ENCODE measurements around the gene CDH4. TPM values are rescaled to one million over a fixed set of nuclear protein-coding genes. Genes with fewer than 3 reads are reported as not detected.

CDH4 gene
- total and polyA plus RNA-seq, 2 donors (not counting 3 experiments of a cell fraction or from before 2014, with no cell fraction given) = 0.17 to 0.51 TPM

GRCh38 chr20:61890210-61890609, 638.1 kb downstream of the CDH4 start:
- no peaks in the 10 kb centered on the region for H3K27me3 ChIP-seq (ENCODE audit: control insufficient read depth in 2 of 2, insufficient read depth in 2 of 2, low read length in 2 of 2)
- intact Hi-C loops (cut with micrococcal nuclease) (no loop called here), dilution Hi-C loops (cut with MboI; ENCODE audit: extremely low pct_ligation_motif_present, low sequenced_read_pairs) (no loop called here)
- H3K4me1 ChIP-seq (ENCODE audit: control insufficient read depth, extremely low read depth, insufficient read depth, low read length) = no peaks in the 10 kb centered on the region
- DNase-seq (ENCODE audit: low read depth, low spot score) (no peak), FAIRE-seq (no peak)
- POLR2A ChIA-PET = no interaction called here
- H3K9me3 ChIP-seq (replicated peaks; ENCODE audit: control insufficient read depth, insufficient read depth, low read length) = no peaks in the 10 kb centered on the region
- no peaks in the 10 kb centered on the region for H3K79me2 ChIP-seq (ENCODE audit: control insufficient read depth, insufficient read depth, low read length)
- H3K9me1 ChIP-seq (replicated peaks; ENCODE audit: control insufficient read depth, extremely low read depth, insufficient read depth, low read length) = no peaks in the 10 kb centered on the region
- H3K36me3 ChIP-seq (ENCODE audit: control insufficient read depth in 2 of 2, extremely low read depth in 1 of 2, insufficient read depth in 2 of 2, low read length in 2 of 2) = no peaks in the 10 kb centered on the region
- no peak overlapping the region for H3K27ac ChIP-seq (ENCODE audit: insufficient read depth, low read depth, low read length)
- CTCF ChIA-PET = no interaction called here
- TF ChIP-seq, protein P1, sequence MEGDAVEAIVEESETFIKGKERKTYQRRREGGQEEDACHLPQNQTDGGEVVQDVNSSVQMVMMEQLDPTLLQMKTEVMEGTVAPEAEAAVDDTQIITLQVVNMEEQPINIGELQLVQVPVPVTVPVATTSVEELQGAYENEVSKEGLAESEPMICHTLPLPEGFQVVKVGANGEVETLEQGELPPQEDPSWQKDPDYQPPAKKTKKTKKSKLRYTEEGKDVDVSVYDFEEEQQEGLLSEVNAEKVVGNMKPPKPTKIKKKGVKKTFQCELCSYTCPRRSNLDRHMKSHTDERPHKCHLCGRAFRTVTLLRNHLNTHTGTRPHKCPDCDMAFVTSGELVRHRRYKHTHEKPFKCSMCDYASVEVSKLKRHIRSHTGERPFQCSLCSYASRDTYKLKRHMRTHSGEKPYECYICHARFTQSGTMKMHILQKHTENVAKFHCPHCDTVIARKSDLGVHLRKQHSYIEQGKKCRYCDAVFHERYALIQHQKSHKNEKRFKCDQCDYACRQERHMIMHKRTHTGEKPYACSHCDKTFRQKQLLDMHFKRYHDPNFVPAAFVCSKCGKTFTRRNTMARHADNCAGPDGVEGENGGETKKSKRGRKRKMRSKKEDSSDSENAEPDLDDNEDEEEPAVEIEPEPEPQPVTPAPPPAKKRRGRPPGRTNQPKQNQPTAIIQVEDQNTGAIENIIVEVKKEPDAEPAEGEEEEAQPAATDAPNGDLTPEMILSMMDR (IDR thresholded peaks at IDR 0.05; ENCODE audit: extremely low read depth in 1 of 2, insufficient read depth in 1 of 2, low read depth in 1 of 2, low read length in 2 of 2) = no peak
- TF ChIP-seq POLR2A (IDR thresholded peaks at IDR 0.05; ENCODE audit: low read depth, low read length) = no peak
- no peak for TF ChIP-seq MAX (IDR thresholded peaks at IDR 0.05; ENCODE audit: insufficient read depth, insufficient read length)
- TF ChIP-seq MYC (IDR thresholded peaks at IDR 0.05; ENCODE audit: low read depth, low read length) = no peak
- no peak for TF ChIP-seq JUN (IDR thresholded peaks at IDR 0.05; ENCODE audit: borderline replicate concordance, insufficient read depth, insufficient read length, low read depth)
- TF ChIP-seq EZH2 (IDR thresholded peaks at IDR 0.05; ENCODE audit: borderline replicate concordance, low read depth, low read length, severe bottlenecking) = no peak
- TF ChIP-seq POLR2AphosphoS5 (IDR thresholded peaks at IDR 0.05; ENCODE audit: insufficient read depth, low read depth, low read length) = no peak
- no peak for TF ChIP-seq FOS (IDR thresholded peaks at IDR 0.05; ENCODE audit: borderline replicate concordance, insufficient read depth, low read length)
- TF ChIP-seq GATA2 (IDR thresholded peaks at IDR 0.05; ENCODE audit: insufficient read depth, insufficient read length, low read depth, low read length) = no peak
- no peak overlapping the region for H3K4me3 ChIP-seq (replicated peaks in 1 of 3; ENCODE audit: insufficient read depth in 1 of 3, low read depth in 1 of 3, low read length in 3 of 3)
- no peak overlapping the region for H3K4me2 ChIP-seq (ENCODE audit: insufficient read depth, low read length)
- BruUV-seq (replicated peaks) = no TSS peak
- no peaks in the 10 kb centered on the region for H4K20me1 ChIP-seq (replicated peaks; ENCODE audit: control insufficient read depth, extremely low read depth, insufficient read depth, low read length)
- H3K9ac ChIP-seq (replicated peaks; ENCODE audit: extremely low read depth, insufficient read depth, low read length) = no peak overlapping the region
- no peak overlapping the region for H2AFZ ChIP-seq (ENCODE audit: low read depth, low read length)

Data from endothelial cell of umbilical vein (primary cell).